Measurements from ENCODE around the gene ARHGAP40.

DNA sequence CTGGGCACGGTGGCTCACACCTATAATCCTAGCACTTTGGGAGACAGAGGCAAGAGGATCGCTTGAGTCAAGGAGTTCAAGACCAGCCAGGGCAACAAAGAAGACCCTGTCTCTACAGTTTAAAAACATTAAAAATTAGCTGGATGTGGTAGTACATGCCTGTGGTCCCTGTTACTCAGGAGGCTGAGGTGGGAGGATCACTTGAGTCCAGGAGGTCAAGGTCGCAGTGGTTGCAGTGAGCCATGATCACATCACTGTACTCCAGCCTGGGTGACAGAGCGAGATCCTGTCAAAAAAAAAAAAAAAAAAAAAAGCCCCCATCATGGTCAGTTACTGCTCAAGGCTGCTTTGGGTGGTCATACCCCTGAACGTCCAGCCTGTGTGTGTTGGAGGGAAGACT, 55.8 kb downstream of the ARHGAP40 start:
- TF ChIP-seq, protein P1, sequence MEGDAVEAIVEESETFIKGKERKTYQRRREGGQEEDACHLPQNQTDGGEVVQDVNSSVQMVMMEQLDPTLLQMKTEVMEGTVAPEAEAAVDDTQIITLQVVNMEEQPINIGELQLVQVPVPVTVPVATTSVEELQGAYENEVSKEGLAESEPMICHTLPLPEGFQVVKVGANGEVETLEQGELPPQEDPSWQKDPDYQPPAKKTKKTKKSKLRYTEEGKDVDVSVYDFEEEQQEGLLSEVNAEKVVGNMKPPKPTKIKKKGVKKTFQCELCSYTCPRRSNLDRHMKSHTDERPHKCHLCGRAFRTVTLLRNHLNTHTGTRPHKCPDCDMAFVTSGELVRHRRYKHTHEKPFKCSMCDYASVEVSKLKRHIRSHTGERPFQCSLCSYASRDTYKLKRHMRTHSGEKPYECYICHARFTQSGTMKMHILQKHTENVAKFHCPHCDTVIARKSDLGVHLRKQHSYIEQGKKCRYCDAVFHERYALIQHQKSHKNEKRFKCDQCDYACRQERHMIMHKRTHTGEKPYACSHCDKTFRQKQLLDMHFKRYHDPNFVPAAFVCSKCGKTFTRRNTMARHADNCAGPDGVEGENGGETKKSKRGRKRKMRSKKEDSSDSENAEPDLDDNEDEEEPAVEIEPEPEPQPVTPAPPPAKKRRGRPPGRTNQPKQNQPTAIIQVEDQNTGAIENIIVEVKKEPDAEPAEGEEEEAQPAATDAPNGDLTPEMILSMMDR (IDR thresholded peaks at IDR 0.05; ENCODE audit: extremely low read depth in 1 of 2, insufficient read depth in 1 of 2, low read depth in 1 of 2, low read length in 2 of 2) = no peak
- TF ChIP-seq POLR2A (IDR thresholded peaks at IDR 0.05; ENCODE audit: low read depth, low read length) (no peak), GATA2 (IDR thresholded peaks at IDR 0.05; ENCODE audit: insufficient read depth, insufficient read length, low read depth, low read length) (no peak), POLR2AphosphoS5 (IDR thresholded peaks at IDR 0.05; ENCODE audit: insufficient read depth, low read depth, low read length) (no peak), MYC (IDR thresholded peaks at IDR 0.05; ENCODE audit: low read depth, low read length) (no peak)
- TF ChIP-seq, protein P2, sequence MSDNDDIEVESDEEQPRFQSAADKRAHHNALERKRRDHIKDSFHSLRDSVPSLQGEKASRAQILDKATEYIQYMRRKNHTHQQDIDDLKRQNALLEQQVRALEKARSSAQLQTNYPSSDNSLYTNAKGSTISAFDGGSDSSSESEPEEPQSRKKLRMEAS (IDR thresholded peaks at IDR 0.05; ENCODE audit: insufficient read depth, insufficient read length) = no peak

All from endothelial cell of umbilical vein (primary cell).